ENCODE results near the gene CDH24.

DNA sequence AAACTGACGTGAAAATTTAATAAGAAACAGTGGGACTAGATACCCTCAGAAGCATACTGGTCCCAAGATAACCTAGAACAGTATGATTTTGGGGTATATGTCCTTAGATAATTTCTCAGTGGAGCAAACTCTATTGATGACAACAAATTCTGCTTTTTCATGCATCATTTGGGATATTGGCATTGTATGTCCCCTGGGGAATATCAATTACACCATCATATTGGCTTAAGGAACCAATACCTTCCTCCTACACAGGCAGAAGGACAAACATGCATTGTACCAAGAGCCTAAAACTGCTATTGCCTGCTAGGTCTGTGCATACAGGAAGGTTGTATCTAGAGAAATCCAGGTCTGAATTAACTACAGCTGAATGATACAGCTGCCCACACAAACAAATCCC, 17.6 kb upstream of the CDH24 start:
- TF ChIP-seq, protein P1, sequence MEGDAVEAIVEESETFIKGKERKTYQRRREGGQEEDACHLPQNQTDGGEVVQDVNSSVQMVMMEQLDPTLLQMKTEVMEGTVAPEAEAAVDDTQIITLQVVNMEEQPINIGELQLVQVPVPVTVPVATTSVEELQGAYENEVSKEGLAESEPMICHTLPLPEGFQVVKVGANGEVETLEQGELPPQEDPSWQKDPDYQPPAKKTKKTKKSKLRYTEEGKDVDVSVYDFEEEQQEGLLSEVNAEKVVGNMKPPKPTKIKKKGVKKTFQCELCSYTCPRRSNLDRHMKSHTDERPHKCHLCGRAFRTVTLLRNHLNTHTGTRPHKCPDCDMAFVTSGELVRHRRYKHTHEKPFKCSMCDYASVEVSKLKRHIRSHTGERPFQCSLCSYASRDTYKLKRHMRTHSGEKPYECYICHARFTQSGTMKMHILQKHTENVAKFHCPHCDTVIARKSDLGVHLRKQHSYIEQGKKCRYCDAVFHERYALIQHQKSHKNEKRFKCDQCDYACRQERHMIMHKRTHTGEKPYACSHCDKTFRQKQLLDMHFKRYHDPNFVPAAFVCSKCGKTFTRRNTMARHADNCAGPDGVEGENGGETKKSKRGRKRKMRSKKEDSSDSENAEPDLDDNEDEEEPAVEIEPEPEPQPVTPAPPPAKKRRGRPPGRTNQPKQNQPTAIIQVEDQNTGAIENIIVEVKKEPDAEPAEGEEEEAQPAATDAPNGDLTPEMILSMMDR (IDR thresholded peaks at IDR 0.05) = no peak
- no peak for TF ChIP-seq POLR2A (IDR thresholded peaks at IDR 0.05)

All from lower leg skin (tissue), 3 donors.